Measurements from ENCODE around the gene DUSP10.

- TF ChIP-seq EP300 (IDR thresholded peaks at IDR 0.05): no peak
- TF ChIP-seq, protein P1, sequence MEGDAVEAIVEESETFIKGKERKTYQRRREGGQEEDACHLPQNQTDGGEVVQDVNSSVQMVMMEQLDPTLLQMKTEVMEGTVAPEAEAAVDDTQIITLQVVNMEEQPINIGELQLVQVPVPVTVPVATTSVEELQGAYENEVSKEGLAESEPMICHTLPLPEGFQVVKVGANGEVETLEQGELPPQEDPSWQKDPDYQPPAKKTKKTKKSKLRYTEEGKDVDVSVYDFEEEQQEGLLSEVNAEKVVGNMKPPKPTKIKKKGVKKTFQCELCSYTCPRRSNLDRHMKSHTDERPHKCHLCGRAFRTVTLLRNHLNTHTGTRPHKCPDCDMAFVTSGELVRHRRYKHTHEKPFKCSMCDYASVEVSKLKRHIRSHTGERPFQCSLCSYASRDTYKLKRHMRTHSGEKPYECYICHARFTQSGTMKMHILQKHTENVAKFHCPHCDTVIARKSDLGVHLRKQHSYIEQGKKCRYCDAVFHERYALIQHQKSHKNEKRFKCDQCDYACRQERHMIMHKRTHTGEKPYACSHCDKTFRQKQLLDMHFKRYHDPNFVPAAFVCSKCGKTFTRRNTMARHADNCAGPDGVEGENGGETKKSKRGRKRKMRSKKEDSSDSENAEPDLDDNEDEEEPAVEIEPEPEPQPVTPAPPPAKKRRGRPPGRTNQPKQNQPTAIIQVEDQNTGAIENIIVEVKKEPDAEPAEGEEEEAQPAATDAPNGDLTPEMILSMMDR (IDR thresholded peaks at IDR 0.05): no peak
Measured at GRCh38 chr1:221736714-221737113, 5.2 kb downstream of the DUSP10 start.
